GM19035 (cell line): Measurements from ENCODE around the gene ANXA6.

Experiments
- ATAC-seq: cut with Tn5 transposase; IDR thresholded peaks from one replicate; pipeline ENCODE4 v1.9.1; 2021; ENCODE audit not compliant: unreplicated experiment

The ANXA6 gene

GRCh38 chr5:151154931-151155774 lies 2.4 kb downstream of the ANXA6 start:
- peak; percentile 29 for ATAC-seq

DNA sequence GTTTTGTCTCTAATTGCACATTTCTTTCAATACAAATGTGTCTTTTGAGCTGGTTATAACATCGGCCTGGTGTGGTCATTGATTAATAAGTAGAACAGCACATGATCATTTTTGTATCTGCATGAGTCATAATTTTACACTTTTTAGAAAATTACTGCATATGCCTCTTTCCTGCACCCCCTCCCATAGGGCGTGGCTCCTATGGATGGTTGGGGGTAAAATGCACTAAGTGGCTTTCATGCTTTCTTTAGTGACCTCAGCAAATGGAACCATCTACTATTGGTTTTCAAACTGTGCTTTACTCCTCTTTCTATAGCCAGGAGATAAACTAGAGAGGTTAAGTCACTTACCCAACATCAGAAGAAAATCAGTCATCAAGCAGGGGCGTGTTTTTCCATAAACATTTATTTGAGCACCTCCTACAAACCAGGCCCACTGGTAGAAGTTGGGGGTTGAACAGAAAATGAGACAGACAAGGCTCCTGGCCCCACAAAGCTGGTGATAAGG lies 3.8 kb downstream of the ANXA6 start:
- no peak for ATAC-seq

- no peak for ATAC-seq
Measured at GRCh38 chr5:151153300-151153699, 4.3 kb downstream of the ANXA6 start.

DNA sequence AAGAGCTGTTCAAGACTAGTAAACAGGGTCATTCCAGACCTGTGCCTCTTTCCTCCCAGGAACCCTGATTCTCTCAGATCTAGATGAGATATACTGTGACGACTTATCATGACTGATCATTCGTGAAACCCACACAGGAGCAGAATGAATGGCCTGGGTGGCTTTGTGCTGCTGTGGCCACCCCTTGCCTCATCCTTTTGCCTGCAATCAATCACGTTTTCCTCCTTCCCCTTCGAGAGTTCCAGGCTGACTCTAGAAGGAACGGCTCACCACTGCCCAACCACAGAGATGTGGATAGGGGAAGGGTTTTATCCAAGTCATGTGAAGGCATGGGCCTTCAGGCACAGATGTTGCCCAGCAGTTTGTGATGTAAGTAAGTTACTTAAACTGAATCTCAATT lies 5.8 kb downstream of the ANXA6 start:
- peak; percentile 30 for ATAC-seq

DNA sequence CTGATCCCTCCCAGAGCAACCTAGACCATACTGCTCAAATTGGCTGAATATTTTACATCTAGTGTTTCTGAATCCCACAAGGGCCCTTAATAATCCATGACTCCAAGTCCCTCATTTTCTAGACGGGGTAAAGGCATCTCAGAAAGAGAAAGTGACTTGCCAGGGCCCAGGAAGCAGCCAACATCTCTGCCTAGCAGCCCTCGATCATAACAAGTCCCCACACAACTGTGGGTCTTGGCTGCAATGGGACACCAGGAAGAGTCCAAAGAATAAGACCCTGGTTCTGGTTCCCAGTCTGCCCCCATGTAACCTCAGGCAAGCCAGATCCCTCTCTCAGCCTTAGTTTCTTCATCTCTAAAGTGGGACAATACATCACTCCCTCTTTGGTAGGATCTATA lies 6.3 kb downstream of the ANXA6 start:
- no peak for ATAC-seq

DNA sequence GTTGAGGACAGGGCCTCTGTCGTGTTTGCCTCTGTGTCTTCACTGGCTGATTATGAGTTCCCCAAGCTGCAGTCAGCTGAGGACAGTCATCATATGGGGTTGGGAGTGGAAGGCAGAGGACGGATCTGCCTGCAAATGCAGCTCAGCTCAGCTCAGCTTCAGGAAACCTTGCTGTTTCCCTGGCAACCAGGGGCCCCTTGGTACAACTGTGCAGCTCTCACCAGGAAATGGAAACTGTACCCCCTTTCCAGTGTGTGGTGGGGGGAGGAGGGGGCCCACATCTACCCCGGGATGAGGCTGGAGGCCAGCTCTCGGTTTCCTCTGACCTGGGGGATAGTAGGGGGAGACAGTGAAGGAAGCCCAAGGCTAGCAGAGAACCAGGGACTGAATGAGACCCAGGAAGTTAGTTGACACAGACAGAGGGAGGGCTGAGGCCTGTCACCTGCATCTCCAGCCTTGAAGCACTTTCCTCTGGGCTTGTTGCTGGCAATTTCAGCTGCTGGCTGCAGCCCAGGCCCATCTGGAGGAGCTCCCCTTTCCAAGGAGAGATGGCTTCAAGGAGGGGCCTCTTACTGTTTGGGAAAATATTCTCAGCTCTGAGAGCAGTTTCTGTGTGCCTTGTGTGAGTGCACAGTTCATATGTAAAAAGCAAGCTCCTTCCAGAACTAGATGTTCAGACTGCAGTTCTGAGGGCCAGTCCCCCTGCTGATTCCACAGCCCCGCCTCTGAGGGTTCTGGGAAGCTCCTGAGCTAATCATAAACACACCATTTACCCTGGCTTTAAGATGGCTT lies 6.9 kb downstream of the ANXA6 start:
- peak; percentile 45 for ATAC-seq

GRCh38 chr5:151148583-151148982 lies 9.0 kb downstream of the ANXA6 start:
- ATAC-seq: no peak

- ATAC-seq: no peak
Measured at GRCh38 chr5:151147033-151147432, 10.5 kb downstream of the ANXA6 start.

GRCh38 chr5:151146061-151146460 lies 11.5 kb downstream of the ANXA6 start:
- ATAC-seq: no peak

GRCh38 chr5:151144922-151145321 lies 12.7 kb downstream of the ANXA6 start:
- no peak for ATAC-seq

GRCh38 chr5:151144275-151144674 lies 13.3 kb downstream of the ANXA6 start:
- ATAC-seq: no peak

GRCh38 chr5:151143645-151144044 lies 13.9 kb downstream of the ANXA6 start:
- no peak for ATAC-seq

DNA sequence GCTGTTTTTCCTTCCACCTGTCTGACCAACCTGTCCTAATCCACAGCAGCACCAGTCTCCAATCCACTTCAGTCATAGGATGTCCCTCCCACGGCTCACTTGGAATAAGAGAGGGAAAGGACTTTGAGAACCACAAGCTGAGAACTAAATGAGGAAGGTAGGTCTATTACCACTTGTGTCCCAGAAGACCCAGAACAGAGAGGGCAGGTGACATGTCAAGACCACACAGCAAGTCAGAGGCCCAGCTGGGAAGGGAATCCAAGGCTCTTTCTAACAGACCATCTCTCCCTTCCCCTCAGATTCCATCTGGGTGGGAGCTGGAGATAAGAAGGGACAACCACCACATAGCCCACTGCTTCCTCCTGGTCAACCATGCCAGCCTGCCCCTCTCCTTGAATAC lies 14.6 kb downstream of the ANXA6 start:
- ATAC-seq: no peak

DNA sequence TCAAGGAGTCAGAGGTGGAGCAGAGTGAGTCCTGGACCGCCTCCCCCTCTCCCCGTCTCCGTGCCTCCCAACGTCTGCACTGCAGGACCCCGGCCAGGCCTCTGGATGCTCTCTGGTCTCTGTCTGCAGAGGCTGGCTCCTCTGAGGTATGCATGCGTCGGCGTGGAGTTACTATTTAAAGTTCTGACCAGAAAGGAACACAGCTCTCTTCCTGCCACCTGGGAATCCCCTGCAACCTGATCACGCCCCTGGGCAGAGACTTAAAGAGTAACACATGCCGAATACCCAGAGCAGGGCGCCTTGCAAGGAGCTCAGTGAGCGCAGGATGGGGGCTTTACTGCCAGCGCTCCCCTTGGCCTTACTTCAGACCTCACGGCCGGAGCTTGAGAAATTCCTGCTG lies 16.0 kb downstream of the ANXA6 start:
- ATAC-seq: peak; percentile 88

- ATAC-seq: no peak
Measured at GRCh38 chr5:151140686-151141459, 16.7 kb downstream of the ANXA6 start.

- ATAC-seq: no peak
Measured at GRCh38 chr5:151139646-151140045, 17.9 kb downstream of the ANXA6 start.

- no peak for ATAC-seq
Measured at GRCh38 chr5:151139015-151139414, 18.6 kb downstream of the ANXA6 start.

DNA sequence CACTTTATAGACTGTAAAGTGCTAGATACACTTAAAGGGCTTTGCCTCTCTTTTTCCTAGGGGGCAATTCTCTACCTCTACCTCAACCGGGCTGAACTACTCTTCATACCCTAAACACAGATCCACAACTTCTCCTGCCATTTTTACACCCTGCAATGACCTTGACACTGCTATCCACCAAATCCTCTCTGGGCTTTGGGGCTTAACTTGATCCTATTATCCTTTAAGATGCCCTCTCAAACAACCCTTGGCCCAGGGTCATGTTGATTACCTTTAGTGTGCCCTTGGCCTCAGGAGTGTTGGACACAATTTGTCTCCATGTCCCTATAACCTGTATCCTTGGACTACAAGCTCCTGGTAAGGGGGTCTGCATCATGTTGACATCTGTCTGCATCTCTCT lies 19.5 kb downstream of the ANXA6 start:
- ATAC-seq: no peak

DNA sequence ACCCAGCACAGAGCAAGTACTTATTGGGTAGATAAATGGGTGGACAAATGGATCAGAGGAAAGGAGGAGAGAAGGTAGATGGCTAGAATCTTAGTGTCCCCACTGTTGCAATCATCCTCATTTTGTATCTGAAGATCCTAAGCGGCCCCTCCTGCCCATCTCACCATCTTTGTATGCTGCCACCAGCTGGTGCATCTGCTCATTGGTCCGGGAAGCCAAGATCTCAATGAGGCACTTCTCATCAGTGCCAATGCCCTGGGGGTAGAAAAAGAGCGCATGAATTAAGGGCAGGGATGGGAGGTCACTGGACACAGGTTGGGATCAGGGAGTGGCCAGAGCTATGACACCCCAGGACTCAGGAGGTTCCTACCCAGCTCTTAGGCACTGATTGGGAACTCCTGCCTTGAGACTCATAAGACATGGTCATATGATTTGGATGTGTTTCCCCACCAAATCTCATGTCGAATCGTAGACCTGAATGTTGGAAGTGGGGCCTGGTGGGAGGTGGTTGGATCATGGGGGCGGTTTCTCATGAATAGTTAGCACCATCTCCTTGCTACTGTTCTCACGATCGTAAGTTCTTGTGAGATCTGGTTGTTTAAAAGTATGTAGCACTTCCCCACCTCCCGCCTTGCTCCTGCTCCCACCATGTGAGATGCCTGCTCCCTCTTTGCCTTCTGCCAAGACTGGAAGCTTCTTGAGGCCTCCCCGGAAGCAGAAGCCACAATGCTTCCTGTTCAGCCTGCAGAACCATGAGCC lies 20.3 kb downstream of the ANXA6 start:
- no peak for ATAC-seq

DNA sequence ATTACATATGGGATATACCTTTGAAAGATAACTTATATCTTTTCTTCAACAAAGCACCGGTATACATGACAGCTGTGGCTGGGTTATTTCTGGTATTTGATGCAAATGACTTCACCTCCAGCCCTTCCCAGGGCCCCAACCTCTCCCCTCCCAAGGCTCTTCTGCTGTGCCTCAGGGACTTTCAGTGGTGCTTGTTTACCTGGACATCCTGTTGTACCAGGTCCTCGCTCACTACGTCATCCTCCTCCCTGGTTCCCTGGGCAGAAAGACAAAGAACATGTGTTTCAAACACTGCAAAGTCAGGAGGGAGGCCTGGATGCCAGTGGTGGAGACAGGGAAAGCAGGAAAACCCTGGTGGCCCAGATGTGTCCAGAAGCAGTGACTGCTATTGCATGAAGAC lies 23.4 kb downstream of the ANXA6 start:
- ATAC-seq: peak; percentile 66

DNA sequence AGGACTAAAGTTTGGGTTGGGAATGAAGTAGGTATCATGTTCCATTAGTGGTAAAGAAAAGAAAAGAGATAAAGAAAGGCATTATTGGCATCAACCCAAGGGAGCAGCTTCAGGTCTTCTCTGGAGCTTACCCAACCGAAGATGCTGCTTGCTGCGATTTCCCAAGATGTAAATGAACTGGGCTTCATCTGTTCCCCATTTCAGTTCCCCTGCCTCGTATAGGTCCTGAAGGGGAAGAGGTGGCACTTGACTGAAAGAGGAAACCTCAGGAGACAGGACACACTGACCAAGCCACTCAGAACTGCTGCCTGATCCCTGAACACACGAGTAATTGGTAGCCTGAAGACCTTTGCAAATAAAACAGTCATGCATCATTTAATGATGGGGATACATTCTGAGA lies 24.6 kb downstream of the ANXA6 start:
- no peak for ATAC-seq
